AG09319 (cell line): ENCODE results near the gene SORCS3.

Experiments
- DNase-seq: peaks from one replicate; pipeline ENCODE4 v3.0.0-alpha.2; 2010; ENCODE audit warnings: low read depth; ENCODE audit errors: extremely low read depth
- TF ChIP-seq, protein P1 (sequence below): IDR thresholded peaks from 2 replicates; pipeline ENCODE4 v1.5.1; 2011; ENCODE audit warnings: low read depth, mild to moderate bottlenecking, inconsistent platforms, low read length, moderate library complexity

SORCS3 gene

DNA sequence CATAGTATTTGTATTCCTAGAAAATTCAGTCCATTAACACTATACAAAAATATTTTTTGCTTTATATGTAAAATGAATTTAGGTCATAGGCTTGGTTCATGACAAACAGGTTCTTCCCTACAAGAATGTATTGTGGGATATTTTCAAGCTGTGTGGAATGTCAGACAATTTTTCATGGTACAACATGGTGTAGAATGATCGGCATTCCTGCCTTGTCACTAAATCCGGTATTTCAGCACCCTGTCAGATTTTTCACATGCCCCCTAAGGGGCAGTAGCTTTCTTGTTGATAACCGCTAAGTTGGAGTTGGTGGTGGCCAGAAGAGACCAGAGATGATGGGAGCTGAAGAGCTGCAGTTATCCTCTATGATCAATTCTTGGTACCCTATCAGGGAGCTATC lies 154.3 kb downstream of the SORCS3 start:
- TF ChIP-seq, protein P1, sequence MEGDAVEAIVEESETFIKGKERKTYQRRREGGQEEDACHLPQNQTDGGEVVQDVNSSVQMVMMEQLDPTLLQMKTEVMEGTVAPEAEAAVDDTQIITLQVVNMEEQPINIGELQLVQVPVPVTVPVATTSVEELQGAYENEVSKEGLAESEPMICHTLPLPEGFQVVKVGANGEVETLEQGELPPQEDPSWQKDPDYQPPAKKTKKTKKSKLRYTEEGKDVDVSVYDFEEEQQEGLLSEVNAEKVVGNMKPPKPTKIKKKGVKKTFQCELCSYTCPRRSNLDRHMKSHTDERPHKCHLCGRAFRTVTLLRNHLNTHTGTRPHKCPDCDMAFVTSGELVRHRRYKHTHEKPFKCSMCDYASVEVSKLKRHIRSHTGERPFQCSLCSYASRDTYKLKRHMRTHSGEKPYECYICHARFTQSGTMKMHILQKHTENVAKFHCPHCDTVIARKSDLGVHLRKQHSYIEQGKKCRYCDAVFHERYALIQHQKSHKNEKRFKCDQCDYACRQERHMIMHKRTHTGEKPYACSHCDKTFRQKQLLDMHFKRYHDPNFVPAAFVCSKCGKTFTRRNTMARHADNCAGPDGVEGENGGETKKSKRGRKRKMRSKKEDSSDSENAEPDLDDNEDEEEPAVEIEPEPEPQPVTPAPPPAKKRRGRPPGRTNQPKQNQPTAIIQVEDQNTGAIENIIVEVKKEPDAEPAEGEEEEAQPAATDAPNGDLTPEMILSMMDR, result no peak
- DNase-seq, result no peak

DNA sequence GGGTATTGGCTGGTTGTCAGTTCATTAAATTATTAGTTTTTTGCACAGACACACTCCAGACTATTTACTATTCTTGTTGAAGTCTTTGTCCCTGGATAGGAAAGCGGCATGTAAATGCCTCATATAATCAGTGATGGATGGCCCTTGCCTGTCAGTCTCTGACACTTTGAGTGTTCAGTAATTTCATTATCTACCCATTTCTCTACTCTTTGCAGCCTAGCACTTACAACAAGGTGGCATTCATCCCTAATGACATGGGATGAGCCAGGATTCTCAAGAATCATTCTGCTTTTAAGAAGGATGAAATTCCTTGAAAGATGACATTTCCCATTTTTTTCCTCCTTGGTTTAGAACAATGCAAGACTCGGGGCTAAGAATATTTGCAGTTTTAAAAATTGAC lies 155.7 kb downstream of the SORCS3 start:
- no peak for DNase-seq
- TF ChIP-seq, protein P1, result no peak

DNA sequence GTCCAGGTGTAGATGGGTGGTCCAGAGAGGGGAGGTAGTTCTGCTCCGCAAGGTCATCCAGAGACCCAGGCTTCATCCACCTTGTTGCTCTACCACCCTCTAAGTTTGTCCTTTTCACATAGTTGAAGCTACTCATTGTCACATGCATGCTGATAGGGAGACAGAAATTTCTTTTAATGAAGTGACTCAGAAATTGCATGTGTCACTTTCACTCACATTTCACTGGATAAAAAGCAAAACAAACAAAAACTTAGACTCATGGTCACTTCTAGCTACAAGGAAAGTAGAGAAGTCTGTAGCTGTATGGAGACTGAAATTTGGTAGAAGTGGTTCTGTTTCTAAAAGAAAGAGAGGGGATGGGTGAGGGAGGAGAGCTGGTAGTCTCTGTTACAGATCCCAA lies 161.9 kb downstream of the SORCS3 start:
- DNase-seq, result no peak
- TF ChIP-seq, protein P1, result no peak

GRCh38 chr10:104804880-104805279 lies 163.8 kb downstream of the SORCS3 start:
- no peak for DNase-seq
- TF ChIP-seq, protein P1, result no peak

- TF ChIP-seq, protein P1, result no peak
- DNase-seq, result no peak
Measured at GRCh38 chr10:104806801-104807200, 165.7 kb downstream of the SORCS3 start.

- no peak for DNase-seq
- TF ChIP-seq, protein P1, result no peak
Measured at GRCh38 chr10:104807581-104808310, 166.7 kb downstream of the SORCS3 start.

DNA sequence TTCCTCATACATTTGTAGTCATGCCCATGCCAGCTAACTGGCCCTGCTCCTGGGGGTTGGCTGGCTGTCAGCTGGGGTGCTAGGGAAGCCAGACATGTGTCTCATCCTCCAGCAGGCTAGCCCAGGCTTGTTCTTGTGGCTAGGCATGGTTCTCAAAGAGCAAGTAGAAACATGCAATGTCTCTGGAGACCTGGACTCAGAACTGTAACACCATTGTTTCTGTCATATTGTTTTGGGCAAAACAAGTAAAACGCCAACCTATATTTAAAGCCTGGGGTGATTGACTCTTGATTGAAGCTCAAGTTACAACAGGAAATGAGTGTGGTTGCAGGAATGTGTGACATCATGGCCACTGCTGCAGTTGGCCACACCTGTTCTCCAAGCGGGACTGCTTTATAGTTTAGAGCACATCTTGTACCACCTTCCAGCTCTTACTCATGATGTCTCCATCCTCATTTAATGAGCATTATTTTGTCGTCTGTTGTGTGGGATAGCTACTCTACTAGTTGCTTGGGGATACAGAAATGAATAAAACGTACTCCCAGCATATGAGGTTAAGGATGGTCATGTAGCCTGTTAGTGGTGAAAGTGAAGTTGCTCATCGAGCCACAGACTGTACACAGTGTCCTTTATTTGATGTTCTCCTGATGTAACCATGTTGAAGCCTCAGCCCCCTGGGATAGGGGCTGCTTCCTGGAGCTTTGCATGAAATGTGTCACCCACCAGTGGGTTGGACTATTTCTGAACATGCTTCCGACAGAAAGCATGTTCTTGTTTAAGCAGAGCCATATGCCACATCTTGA lies 168.4 kb downstream of the SORCS3 start:
- TF ChIP-seq, protein P1, result no peak

More for the DNA sequence above, 168.4 kb downstream of the SORCS3 start:
- DNase-seq, result no peak
